ENCODE results near the gene KDR.

The KDR gene

GRCh38 chr4:55122235-55122634, 3.2 kb downstream of the KDR start:
- DNase-seq: no peak

DNA sequence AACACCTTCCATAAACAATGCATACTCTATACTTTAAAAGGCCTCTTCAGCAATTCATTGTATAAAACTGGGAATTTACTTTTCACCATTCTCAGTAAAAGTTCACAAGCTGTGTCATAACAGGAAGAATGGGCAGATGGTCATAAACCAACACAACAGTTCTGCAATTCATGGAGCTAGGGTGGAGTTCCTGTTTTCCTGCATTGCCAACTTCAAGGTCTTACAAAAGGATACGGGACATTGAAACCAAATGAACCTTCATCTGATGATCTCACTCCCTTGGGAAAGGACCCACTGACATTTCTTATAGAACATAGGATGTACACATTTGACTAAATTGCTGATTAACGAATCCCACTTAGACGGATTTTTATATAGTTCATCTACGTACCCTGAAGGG, 4.1 kb downstream of the KDR start:
- DNase-seq: no peak

DNA sequence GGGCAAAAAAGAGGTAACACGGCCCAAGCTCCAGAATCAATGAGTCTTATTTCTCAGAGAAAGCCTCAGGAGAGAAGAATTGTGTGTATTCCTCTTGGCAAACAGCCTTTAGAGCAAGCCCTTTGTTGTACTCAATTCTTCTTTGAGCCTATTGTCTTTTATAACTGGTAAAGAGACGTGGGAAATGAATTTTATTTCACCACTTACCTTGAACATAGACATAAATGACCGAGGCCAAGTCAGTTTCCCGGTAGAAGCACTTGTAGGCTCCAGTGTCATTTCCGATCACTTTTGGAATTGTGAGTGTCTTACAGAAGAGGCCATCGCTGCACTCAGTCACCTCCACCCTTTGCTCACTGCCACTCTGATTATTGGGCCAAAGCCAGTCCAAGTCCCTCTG, 7.0 kb downstream of the KDR start:
- no peak for DNase-seq

DNA sequence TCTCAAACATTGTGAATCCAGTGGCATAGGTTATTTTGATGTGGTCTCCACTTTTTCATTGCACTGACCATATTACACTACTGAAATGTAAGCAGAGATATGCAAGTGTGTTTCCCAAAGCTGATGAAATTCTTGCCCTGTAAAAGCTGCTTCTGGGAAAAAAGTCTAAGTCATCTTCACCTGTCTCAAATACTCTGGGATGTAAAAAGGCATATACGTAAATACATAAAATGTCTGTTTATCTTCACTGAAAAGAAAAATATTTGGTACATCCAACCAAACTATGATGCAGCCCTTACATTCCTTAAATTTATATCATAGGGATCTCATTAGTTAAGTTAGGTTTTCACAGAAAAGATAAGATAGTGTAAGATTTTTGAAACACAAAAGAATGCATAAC, 7.9 kb downstream of the KDR start:
- DNase-seq: no peak

DNA sequence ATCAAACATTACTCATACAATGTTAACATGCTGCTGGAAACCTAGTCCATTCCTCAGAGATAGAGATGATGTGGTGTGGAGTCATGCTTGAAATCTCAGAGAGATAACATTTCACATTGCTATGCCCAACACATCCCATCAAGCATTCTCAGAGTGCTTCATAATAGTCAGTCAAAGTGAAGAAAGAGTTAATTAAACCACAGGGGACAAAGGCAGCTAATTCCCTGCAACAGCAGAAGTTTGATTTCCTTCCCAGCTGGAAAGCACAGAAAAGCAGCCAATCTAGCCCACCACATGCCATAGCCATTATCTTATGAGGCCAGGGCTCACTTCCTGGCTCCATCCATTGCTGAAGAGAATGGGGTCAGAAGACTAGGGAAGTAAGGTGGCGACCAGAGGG, 8.9 kb downstream of the KDR start:
- no peak for DNase-seq

- no peak for DNase-seq
These were observed 13.8 kb downstream of the KDR start for GRCh38 chr4:55111601-55112000.

DNA sequence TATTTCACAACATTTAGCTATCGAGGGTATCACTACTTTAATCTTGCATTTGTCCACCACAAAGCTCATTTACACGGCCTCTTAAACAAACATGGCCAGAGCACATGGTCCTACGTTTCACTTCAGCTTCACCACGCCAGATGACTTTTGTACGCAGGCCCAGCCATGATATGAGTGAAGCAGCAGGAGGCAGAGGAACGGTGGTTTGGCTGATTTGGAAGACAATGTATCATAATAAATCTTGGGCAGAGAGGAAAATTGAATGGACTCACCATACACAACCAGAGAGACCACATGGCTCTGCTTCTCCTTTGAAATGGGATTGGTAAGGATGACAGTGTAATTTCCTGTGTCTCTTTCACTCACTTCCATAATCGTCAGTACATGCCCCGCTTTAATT, 15.3 kb downstream of the KDR start:
- no peak for DNase-seq

GRCh38 chr4:55107054-55107453, 18.3 kb downstream of the KDR start:
- no peak for DNase-seq

DNA sequence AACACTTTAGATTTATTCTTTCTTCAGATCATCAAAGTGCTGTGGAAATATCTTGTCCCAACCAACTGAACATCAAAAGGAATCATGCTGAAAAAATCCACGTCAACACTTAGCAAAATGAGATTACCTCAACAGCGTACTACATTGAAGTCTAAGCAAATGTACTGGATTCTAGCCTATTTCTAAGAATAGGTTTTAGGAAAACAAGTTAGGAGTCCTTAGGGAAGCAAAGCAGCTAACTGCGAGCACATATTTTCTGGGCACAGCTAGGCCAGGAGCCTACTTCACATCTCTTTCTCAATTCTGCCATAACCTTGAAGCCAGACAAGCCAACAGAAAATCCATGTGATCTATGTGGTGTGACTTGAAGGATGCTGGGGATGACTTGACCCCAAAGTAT, 22.2 kb downstream of the KDR start:
- no peak for DNase-seq

GRCh38 chr4:55099816-55100215, 25.6 kb downstream of the KDR start:
- no peak for DNase-seq

- DNase-seq: no peak
These were observed 26.8 kb downstream of the KDR start for GRCh38 chr4:55098456-55099204.

- DNase-seq: no peak
These were observed 28.8 kb downstream of the KDR start for GRCh38 chr4:55096619-55097018.

DNA sequence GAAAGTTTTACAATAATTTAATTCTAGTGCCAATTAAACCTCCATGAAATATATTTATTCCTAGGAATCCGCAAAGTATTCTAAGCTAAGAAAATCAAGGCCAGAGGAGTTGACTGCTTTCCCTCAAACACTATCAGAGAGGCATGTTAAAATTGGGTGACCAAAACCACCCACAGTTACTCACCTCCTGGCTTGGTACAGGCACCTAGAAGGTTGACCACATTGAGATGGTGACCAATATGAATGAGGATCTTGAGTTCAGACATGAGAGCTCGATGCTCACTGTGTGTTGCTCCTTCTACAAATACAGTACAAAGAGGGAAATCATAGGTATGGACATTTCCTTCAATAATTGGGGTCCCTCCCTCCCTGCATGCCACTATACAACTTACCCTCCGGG, 29.4 kb downstream of the KDR start:
- no peak for DNase-seq

DNA sequence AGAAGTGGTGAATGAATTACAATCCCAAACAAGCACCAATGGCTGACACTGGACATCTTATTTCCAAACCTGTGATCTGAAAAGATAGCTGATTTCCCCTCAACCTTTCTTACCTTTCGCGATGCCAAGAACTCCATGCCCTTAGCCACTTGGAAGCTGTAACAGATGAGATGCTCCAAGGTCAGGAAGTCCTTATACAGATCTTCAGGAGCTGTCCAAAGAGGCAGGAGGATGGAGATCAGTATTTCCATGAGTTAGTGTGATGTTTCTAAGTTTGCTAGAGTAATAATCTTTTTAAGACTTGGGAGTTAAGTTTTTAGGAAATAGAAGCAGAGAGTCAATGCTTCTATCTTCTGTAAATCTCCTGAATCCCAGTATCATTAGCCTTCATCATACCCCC, 32.9 kb downstream of the KDR start:
- no peak for DNase-seq

- DNase-seq: no peak
These were observed 35.5 kb downstream of the KDR start for GRCh38 chr4:55089916-55090315.

- no peak for DNase-seq
These were observed 37.5 kb downstream of the KDR start for GRCh38 chr4:55087913-55088260.

GRCh38 chr4:55087009-55087912, 38.1 kb downstream of the KDR start:
- no peak for DNase-seq

- DNase-seq: no peak
These were observed 38.8 kb downstream of the KDR start for GRCh38 chr4:55086578-55086977.

GRCh38 chr4:55083735-55084134, 41.7 kb downstream of the KDR start:
- DNase-seq: no peak

DNA sequence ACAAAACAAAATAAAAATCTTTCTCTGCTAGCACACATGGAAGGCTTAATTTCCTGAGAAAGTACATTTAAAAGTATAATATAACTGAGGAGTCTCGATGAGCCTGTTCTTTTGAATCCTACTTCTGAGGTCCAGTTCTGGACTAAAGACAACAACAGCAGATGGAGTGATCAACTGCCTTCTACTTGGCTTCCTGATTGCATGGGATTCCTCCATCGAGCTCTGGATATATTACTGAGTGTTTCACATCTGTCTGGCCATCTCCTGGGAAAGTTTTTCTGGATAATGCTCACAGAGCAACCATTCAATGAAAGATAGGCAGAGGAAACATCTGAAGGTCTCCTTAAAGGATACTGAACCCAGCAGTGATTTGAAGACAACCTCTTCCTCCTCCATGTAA, 42.6 kb downstream of the KDR start:
- no peak for DNase-seq

DNA sequence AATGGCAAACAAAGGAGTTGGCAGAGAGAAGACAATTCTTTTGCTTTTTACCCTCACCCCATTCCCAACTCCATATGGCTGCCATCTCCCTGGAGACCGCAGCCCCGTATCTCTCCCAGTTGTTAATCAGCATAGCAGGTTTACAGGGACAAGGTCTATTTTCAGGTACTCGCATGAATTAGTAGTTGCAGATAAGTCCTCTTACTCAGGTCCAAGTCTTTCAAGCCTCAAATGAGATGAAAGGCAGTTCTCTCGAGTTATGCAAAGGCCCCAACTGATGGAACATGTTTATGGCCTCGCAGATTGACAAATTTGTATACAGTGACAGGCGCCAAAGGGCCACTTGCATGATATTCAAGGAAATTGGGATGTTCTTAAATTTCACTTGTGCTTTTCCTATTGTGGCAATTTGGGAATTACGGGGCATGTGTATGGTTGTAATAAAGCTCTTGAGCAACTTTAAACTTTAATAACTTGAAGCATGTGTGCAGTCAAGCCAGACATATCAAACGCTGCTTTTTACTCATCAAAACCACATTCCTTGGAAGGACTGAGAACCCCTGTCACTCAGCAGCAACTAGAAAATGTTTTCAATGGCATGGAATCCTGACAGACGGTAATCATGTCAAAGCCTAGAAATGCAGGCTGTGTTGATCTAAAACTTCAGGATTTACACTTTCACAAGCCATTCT, 45.1 kb downstream of the KDR start:
- DNase-seq: no peak

DNA sequence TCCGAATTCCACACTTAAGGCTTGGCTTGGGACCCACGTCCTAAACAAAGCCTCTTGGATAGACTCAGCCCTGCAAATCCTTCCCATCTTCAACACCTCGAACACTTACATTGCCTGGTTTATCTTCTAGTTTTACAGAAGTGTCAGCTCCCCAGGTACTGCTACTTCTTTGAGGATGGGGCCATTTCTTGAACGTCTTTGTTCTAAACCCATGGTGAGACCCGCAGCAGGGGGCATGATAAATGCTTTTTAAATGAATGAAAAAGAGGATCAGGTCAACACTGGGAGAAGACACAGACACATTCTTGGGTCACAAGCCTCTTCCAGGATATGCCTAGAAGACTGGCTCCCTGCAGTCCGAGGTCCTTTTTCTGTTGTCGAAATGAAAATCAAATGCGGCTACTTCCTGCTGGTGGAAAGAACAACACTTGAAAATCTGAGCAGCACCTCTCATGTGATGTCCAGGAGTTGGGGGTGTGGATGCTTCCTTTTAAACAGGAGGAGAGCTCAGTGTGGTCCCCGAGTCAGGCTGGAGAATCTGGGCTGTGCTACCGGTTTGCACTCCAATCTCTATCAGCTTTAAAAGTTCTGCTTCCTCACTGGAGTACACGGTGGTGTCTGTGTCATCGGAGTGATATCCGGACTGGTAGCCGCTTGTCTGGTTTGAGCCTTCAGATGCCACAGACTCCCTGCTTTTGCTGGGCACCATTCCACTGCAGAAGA, 45.8 kb downstream of the KDR start:
- no peak for DNase-seq

- DNase-seq: no peak
These were observed 46.4 kb downstream of the KDR start for GRCh38 chr4:55078987-55079386.

All from activated CD4-positive, alpha-beta T cell treated with anti-CD3 and anti-CD28 coated beads for 48 hours (primary cell).